PFSK-1 (cell line): ENCODE data around the gene PDGFD.

Source experiments
- FOXP2 ChIP-seq: optimal IDR thresholded peaks from 2 replicates; pipeline ENCODE3; 2011; ENCODE audit warnings: borderline replicate concordance, control low read depth, inconsistent platforms; ENCODE audit not compliant: insufficient read depth; ENCODE audit errors: extremely low read length, extremely low read depth
- POLR2AphosphoS5 ChIP-seq: IDR thresholded peaks from 2 replicates; pipeline ENCODE4 v1.6.1; 2012; ENCODE audit warnings: low read depth, mild to moderate bottlenecking, control low read depth, low read length, moderate library complexity
- SIN3A ChIP-seq: IDR thresholded peaks from 2 replicates; pipeline ENCODE4 v1.6.1; 2012; ENCODE audit warnings: mild to moderate bottlenecking, low read length, moderate library complexity, borderline replicate concordance; ENCODE audit not compliant: insufficient read depth
- TAF1 ChIP-seq: IDR thresholded peaks from 2 replicates; pipeline ENCODE4 v1.6.1; 2012; ENCODE audit warnings: low read length, control low read depth, borderline replicate concordance; ENCODE audit not compliant: insufficient read depth
- TF ChIP-seq, protein P1 (sequence below), 2 experiments: IDR thresholded peaks; 2 replicates each; pipeline versions ENCODE4 v1.6.1 to v1.8.0; 2011 to 2012; ENCODE audit warnings: low read depth in 2 of 2, low read length in 2 of 2, control low read depth in 1 of 2, inconsistent platforms in 1 of 2, mild to moderate bottlenecking in 1 of 2, moderate library complexity in 1 of 2; ENCODE audit not compliant: insufficient read depth in 1 of 2

Gene PDGFD

GRCh38 chr11:104086621-104087020 is 77.3 kb downstream of the PDGFD start:
- TF ChIP-seq SIN3A (no peak), TAF1 (no peak), FOXP2 (no peak), POLR2AphosphoS5 (no peak)
- TF ChIP-seq, protein P1, sequence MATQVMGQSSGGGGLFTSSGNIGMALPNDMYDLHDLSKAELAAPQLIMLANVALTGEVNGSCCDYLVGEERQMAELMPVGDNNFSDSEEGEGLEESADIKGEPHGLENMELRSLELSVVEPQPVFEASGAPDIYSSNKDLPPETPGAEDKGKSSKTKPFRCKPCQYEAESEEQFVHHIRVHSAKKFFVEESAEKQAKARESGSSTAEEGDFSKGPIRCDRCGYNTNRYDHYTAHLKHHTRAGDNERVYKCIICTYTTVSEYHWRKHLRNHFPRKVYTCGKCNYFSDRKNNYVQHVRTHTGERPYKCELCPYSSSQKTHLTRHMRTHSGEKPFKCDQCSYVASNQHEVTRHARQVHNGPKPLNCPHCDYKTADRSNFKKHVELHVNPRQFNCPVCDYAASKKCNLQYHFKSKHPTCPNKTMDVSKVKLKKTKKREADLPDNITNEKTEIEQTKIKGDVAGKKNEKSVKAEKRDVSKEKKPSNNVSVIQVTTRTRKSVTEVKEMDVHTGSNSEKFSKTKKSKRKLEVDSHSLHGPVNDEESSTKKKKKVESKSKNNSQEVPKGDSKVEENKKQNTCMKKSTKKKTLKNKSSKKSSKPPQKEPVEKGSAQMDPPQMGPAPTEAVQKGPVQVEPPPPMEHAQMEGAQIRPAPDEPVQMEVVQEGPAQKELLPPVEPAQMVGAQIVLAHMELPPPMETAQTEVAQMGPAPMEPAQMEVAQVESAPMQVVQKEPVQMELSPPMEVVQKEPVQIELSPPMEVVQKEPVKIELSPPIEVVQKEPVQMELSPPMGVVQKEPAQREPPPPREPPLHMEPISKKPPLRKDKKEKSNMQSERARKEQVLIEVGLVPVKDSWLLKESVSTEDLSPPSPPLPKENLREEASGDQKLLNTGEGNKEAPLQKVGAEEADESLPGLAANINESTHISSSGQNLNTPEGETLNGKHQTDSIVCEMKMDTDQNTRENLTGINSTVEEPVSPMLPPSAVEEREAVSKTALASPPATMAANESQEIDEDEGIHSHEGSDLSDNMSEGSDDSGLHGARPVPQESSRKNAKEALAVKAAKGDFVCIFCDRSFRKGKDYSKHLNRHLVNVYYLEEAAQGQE (IDR thresholded peaks at IDR 0.05; ENCODE audit: insufficient read depth in 1 of 2, low read depth in 2 of 2, low read length in 2 of 2) = no peak

- TF ChIP-seq SIN3A (no peak), POLR2AphosphoS5 (no peak), TAF1 (no peak), FOXP2 (no peak)
- TF ChIP-seq, protein P1 (IDR thresholded peaks at IDR 0.05; ENCODE audit: insufficient read depth in 1 of 2, low read depth in 2 of 2, low read length in 2 of 2) = no peak
Observed at GRCh38 chr11:104078995-104079394, 85.0 kb downstream of the PDGFD start.

DNA sequence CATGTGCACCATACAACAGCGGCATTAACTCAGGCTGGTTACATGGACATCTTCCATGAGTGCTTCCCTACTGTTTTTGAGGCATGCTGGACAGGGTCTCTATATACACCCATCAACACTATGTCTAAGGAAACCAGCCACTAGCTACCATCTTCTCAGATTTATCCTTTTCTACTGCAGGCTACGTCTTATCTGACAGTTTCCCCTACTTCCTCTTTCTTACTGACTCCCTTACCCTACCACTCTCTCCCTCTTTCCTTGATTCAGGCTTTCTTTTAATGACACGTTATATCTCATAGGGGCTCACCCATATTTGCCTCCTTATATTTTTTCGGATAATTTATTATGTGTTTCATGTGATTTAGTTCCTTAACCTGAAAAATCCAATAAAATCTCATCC is 85.7 kb downstream of the PDGFD start:
- no peak for TF ChIP-seq FOXP2
- no peak for TF ChIP-seq TAF1
- TF ChIP-seq SIN3A = no peak
- TF ChIP-seq, protein P1 (IDR thresholded peaks at IDR 0.05; ENCODE audit: insufficient read depth in 1 of 2, low read depth in 2 of 2, low read length in 2 of 2) = no peak
- TF ChIP-seq POLR2AphosphoS5 = no peak

- TF ChIP-seq SIN3A (no peak), POLR2AphosphoS5 (no peak), FOXP2 (no peak), TAF1 (no peak)
- TF ChIP-seq, protein P1 (IDR thresholded peaks at IDR 0.05; ENCODE audit: insufficient read depth in 1 of 2, low read depth in 2 of 2, low read length in 2 of 2) = no peak
Observed at GRCh38 chr11:104076455-104076854, 87.5 kb downstream of the PDGFD start.

DNA sequence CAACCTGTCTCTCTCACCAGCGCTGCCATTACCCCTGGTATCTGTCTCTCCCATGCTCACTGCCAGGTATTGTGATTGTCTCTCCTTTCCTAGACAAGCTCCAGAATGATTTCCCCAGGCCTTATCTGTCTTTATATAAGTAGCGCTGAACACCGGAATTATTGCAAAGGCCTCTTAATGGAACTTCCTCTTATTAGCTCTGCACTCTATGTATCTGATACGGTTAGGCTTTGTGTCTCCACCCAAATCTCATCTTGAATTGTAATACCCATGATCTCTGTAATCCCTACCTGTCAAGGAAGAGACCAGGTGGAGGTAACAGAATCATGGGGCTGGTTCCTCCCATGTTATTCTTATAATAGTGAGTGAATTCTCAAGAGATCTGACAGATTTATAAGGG is 88.2 kb downstream of the PDGFD start:
- TF ChIP-seq SIN3A (no peak), FOXP2 (no peak), TAF1 (no peak), POLR2AphosphoS5 (no peak)
- TF ChIP-seq, protein P1 (IDR thresholded peaks at IDR 0.05; ENCODE audit: insufficient read depth in 1 of 2, low read depth in 2 of 2, low read length in 2 of 2) = no peak
